HG02571 (cell line): ENCODE results near the gene GOLPH3L.
"Not testable (repeated sequence)": the region's sequence is repeated elsewhere in the genome, so short reads cannot be mapped to it uniquely, and the experiment has no call there.

Source experiments
- ATAC-seq: cut with Tn5 transposase; IDR thresholded peaks from one replicate; pipeline ENCODE4 v1.9.1; 2021; ENCODE audit warnings: mild to moderate bottlenecking, moderate library complexity; ENCODE audit not compliant: unreplicated experiment

The GOLPH3L gene

GRCh38 chr1:150661156-150661555, 35.8 kb downstream of the GOLPH3L start:
- ATAC-seq: no peak

DNA sequence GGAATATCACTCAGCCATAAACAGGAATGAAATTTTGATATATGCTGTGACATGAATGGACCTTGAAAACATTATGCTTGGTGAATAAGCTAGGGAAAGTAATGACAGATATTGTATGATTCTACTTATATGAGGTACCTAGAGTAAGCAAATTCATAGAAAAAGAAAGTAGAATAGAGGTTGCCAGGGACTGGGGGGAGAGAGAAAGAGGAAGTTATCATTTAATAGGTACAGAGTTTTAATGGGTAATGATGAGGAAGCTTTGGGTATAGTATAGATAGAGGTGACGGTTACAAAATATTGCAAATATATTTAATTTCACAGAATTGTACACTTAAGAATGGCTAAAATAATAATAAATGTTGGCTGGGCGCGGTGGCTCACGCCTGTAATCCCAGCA, 36.4 kb downstream of the GOLPH3L start:
- no peak for ATAC-seq

DNA sequence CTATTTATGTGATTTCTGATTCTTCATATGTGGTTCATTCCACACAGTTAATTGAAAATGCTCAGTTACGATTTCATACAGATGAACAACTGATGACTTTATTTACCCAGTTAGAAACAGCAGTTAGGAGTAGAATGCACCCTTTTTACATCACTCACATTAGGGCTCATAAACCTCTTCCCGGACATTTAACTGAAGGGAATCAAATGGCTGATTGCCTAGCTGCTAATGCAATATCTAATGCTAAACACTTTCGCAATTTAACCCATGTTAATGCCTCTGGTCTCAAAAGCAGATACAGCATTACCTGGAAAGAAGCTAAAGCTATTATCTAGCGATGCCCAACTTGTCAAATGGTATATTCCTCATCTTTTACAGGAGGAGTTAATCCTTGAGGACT, 39.9 kb downstream of the GOLPH3L start:
- not testable (repeated sequence) for ATAC-seq

- not testable (repeated sequence) for ATAC-seq
Observed at GRCh38 chr1:150654635-150655034, 42.3 kb downstream of the GOLPH3L start.

GRCh38 chr1:150650193-150650592, 46.8 kb downstream of the GOLPH3L start:
- no peak for ATAC-seq

GRCh38 chr1:150649441-150650075, 47.4 kb downstream of the GOLPH3L start:
- no peak for ATAC-seq

DNA sequence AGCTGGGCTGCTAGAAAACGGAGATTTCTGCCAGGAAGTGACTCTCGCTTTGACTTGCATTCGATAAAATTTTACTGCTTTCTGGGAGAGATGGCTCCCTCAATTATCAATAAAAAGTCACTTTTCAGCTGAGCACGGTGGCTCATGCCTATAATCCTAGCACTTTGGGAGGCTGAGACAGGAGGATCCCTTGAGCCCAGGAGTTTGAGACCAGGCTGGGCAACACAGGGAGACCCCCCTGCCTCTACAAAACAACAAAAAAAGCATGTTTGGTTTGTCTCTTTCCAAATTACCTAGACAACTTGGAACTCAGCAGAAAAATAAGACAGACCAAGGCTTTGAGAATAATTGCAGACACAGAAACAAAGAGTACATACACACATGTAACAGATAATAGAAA, 54.7 kb downstream of the GOLPH3L start:
- no peak for ATAC-seq

DNA sequence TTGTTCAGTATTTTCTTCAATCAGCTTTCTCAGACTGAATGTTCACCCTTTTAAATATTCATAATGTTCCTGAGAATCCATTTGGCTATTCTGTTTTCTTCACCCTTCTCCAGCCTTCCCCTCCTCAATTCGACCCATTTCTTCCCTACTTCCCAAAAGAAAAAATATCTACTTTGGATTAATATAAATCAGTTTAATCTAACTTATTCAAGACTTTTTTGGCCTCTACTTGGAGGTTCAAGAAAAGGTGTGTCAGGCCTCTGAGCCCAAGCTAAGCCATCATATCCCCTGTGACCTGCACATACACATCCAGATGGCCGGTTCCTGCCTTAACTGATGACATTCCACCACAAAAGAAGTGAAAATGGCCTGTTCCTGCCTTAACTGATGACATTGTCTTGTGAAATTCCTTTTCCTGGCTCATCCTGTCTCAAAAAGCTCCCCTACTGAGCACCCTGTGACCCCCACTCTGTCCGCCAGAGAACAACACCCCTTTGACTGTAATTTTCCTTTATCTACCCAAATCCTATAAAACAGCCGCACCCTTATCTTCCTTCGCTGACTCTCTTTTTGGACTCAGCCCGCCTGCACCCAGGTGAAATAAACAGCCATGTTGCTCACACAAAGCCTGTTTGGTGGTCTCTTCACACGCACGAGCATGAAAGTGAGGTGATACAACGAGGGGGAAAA, 55.7 kb downstream of the GOLPH3L start:
- ATAC-seq: not testable (repeated sequence)

DNA sequence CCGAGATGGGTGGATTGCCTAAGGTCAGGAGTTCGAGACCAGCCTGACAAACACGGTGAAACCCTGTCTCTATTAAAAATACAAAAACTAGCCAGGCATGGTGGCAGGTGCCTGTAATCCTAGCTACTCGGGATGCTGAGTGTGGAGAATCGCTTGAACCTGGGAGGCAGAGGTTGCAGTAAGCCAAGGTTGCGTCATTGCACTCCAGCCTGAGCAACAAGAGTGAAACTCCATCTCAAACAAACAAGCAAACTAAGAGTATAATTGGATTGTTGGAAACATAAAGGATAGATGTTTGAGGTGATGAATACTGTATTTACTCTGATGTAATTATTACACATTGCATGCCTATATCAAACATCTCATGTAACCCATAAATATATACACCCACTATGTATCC, 58.5 kb downstream of the GOLPH3L start:
- not testable (repeated sequence) for ATAC-seq

GRCh38 chr1:150634839-150635622, 61.9 kb downstream of the GOLPH3L start:
- not testable (repeated sequence) for ATAC-seq

- peak; percentile 89 for ATAC-seq
Observed at GRCh38 chr1:150629115-150629928, 67.6 kb downstream of the GOLPH3L start, which contains the start of gene ENSA. Gene ENSA (minus strand): TSS chr1:150629612. CDS start chr1:150629470, 142 bp downstream.

GRCh38 chr1:150628766-150629114, 68.2 kb downstream of the GOLPH3L start:
- no peak for ATAC-seq

DNA sequence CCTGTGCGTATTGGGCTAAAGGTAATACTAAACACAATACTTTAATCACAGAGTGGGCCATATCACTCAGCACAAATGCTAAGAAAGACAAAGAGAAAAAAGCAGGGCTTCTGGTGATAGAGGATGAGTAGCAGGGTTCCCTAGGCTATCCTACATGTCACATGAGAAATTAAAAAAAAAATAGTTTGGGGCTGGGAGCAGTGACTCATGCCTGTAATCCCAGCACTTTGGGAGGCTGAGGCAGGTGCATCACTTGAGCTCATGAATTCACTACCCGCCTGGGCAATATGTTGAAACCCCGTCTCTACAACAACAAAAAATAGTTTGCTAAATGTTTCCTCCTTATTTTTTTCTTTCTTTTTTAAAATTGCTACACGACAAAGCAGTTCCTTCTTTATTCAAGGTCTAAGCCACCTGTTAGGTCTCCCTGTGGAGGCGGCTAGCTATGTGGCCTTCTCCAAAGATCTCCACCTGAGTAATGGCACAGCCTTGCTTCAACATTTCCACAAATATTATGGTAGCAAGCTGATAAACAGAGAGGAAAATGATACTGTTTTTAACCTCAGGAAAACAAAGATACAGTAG, 69.0 kb downstream of the GOLPH3L start:
- ATAC-seq: no peak

- no peak for ATAC-seq
Observed at GRCh38 chr1:150626150-150626549, 70.8 kb downstream of the GOLPH3L start.

GRCh38 chr1:150624546-150624945, 72.4 kb downstream of the GOLPH3L start:
- not testable (repeated sequence) for ATAC-seq

- ATAC-seq: not testable (repeated sequence)
Observed at GRCh38 chr1:150624134-150624533, 72.8 kb downstream of the GOLPH3L start.

DNA sequence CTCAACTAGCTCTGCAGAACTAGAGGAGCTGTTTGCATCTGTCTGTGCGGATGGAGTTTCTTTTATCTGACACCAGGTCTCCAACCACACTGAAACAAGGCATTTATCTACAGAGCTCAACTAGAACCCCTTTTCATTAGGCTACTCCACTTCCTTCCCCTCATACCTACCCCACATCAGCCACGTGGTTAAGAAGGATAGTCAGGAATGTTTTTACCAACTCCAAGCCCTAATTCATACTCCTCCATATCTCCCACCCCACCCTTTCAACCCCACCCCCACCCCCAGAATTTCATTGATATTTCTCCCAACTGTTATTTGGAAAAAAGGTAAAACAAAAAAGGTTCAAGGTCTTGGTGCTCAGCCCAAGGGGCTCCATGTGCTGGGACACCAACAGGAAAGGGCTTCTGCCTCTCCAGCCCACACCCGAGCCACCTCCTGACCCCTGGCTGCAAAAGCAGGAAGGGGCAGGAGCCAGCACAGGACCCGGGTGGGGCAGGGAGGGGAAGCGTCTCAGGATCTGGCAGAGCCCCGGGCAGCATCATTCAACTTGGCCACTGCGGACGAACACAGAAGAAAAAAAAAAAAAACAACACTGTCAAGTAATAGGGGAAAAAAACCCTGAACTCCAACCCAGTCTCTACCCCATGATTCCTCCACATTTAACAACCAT, 74.5 kb downstream of the GOLPH3L start:
- no peak for ATAC-seq

DNA sequence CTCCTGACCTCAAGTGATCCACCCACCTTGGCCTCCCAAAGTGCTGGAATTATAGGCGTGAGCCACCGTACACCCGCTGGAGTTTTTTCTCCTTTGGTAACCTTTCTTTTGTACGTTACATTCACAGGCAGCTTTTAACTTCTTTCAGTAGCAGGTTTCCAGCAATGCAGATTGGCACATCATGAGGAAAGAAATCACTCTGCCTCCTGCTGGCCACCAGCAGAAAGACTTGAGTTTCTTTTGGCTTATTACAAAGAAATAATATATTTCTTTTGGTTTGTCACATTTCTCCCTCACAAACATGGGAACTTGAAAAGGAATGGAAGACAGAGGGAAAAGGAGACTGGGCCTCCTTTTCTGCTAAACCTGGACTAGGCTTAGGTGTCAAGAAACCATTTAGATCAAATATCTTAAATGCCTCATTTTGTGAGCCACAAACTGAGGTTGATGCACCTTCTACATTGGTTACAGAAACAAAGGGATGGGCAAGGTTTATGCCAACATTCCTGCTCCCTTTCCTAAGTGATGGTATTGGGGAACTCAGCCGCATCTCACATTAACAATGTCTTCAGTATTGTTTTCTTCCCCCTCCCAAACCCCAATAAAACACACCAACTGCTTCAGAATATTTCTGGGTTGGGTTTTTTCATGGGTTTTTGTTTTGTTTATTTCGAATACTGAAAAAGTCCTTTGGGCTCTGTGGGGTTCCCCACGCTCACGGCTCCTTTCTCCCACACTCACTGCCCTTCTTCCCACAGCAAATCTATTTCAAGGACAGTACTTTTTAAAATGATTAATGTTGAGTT, 75.3 kb downstream of the GOLPH3L start:
- ATAC-seq: no peak

DNA sequence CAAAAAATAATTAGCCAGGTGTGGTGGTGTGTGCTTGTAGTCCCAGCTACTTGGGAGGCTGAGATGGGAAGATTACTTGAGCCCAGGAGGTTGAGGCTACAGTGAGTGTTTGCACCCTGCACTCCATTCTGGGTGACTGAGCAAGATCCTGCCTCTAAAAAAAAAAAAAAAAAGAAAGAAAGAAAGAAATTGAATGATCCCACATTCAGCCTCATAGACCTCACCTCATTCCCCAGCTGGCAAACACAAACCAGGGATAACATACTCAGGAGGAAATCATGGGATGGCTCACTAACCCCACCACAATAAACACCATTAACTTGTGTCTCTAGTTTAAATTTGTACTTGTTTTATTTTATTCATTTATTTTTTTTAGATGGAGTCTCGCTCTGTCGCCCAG, 76.0 kb downstream of the GOLPH3L start:
- no peak for ATAC-seq
